Right forelimb (tissue), 1 donor: ENCODE data around the gene INTS4.
"Not testable (repeated sequence)": the region's sequence is repeated elsewhere in the genome, so short reads cannot be mapped to it uniquely, and the experiment has no call there.

ENCODE experiments used
- DNase-seq: peaks from one replicate; pipeline ENCODE4 v3.0.0-alpha.2; 2018

Gene INTS4

DNA sequence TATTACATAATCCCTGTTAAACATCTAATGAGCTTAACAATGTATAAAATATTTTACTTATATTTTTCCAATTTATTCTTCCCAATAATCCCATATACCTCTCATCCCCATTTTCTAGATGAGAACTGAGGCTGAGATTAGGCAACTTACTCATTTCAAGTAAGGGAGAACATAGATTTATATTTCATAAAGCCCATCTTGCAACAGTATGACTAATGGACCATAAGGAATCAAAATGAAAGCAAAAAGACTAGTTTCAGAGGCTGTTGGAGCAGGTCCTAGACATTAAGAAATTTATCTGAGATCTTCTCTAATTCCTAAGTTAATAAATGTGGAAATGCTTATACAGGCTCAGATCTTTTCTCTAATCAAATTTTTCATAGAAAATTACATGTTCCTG, 52.0 kb downstream of the INTS4 start:
- DNase-seq = not testable (repeated sequence)

DNA sequence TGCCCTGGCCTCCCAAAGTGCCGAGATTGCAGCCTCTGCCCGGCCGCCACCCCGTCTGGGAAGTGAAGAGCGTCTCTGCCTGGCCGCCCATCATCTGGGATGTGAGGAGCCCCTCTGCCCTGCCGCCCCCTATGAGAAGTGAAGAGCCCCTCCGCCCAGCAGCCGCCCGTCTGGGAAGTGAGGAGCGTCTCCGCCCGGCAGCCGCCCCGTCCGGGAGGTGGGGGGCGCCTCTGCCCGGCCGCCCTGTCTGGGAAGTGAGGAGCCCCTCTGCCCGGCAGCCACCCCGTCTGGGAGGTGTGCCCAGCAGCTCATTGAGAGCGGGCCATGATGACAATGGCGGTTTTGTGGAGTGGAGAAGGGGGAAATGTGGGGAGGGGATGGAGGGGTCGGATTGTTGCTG, 60.9 kb downstream of the INTS4 start:
- not testable (repeated sequence) for DNase-seq

DNA sequence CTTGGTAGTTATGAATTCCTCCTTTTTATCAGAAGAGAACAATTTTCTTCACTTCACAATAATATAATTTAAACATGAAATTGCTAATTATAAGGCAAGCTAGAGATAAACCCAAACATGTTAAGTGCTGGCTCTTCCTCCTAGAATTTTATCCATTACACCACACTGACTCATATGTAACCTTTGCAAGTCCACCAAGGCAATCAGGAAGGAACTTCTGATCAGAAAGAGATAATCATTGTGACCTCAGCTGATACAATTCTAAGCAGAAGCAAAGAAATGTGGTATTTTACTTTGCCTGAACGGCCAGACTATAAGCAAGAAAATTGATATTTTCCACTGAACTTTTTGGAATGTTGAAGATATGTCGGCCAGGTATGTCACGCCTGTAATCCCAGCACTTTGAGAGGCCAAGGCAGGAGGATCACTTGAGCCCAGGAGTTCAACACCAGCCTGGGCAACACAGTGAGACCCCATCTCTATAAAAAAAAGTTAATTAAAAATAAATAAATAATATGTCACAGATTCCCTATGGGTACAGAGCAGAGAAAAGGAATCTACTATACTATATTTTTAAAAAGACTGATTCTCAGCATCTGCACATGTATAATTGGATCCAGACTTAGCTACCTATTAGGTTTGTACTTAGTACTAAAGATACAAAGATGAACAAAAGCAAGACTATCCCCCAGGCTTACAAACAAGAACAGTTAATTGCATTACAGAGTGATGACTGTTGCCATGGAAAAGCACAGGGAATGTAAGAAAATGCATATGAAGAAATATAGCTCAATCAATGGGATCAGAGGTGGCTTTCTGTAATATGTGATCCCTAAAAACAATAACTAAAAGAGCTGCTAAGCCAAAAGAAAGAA, 63.9 kb downstream of the INTS4 start:
- not testable (repeated sequence) for DNase-seq

DNA sequence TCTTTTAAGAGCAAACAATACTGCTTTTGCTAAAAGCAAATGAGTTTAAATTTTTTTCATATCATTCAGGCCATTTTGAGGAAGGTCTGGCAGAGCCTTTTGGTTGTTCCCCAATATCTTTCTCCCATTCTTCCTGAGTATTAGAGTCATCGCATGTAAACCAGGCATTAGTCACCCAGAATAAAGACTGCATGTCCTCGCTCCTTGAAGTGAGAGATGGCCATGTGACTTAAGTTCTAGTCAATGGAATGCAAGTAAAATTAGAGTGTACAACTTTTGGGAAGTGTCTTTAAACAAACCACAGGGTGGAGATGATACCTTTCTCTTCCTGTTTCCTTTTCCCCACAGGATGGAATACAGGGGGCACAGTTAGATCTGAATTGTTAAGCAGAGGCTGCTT, 76.8 kb downstream of the INTS4 start:
- DNase-seq = not testable (repeated sequence)

DNA sequence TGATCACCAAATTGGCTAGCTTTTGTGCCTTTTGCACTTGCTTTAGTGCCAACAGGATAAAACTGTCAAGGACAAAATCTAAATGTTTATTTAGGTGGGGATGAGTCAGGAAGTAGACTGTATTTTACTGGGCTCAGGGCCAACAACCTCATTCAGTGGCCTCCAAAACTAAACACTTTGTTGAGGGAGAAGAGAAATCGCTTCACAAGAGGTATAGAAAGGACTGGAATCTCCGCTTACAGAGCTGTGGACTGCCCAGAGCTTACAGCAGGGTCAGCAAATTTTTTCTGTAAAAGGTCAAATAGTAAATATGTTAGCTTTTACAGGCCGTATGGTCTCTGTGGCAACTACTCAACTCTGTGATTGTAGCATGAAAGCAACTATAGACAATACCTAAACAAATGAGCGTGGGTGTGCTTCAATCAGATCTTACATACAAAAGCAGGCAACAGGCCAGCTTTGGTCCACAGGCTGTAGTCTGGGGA, 80.1 kb downstream of the INTS4 start:
- DNase-seq = not testable (repeated sequence)

DNA sequence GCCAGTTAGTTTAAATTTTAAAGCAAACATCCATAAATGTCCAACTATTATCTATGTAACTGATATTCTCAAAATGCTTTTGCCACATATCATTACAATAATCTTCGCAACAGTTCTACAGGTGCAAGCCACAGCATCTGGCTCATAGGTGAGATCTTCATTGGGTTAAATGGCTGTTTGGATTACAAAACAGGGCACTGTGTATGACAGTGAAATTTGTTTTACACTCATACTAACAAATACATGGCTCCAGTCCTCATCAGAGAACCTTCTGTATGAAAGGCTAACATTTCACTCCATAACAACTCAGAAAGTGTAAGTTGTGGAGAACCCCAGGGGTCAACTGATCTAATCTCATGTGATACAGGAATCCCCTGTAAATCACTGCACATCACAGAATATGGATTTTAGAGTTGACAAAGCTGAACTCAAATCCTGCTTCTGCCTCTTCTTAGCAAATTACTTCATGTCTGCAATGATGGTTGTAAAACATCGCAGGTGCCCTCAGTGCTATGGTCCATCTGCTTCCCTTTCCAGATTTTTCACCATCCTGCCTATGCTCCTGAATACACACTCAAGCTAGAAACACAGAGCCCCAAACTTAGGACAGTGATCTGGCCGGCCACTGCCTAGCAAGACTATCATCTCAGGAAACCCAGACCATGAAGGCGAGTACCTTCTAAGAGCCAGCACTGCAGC, 80.7 kb downstream of the INTS4 start:
- DNase-seq = not testable (repeated sequence)

DNA sequence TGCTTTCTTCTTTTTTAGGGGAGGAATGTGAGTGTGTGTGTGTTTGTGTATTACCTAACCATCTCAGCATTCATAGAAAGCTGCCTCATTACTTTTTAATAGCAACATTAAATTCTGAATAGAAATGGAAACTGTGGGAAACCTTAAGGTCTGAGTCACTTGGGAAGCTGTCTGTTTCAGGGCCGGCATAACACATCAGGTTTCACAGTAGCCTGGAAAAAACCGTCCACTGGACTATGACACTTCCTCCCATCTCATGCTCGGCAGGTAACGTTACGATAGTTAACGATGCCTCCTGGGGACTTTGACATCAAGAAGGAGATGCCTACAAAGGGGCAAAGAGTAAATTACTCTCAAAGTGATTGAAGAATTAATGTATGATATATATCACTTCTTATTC, 83.6 kb downstream of the INTS4 start:
- DNase-seq = not testable (repeated sequence)

DNA sequence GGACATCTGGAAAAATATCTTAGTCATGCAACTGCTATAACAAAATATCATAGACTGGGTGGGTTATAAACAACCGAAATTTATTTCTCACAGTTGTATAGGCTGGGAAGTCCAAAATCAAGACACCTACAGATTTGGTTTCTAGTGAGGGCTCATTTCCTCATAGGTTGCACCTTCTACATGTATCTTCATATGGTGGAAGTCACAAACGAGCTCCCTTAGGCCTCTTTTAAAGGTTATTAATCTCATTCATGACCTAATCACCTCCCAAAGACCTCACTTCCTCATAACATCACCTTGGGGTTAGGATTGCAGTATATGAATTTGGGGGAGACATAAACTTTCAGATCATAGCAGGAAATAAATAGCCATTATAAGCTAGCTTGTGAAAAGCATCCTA, 85.2 kb downstream of the INTS4 start:
- DNase-seq = no peak

DNA sequence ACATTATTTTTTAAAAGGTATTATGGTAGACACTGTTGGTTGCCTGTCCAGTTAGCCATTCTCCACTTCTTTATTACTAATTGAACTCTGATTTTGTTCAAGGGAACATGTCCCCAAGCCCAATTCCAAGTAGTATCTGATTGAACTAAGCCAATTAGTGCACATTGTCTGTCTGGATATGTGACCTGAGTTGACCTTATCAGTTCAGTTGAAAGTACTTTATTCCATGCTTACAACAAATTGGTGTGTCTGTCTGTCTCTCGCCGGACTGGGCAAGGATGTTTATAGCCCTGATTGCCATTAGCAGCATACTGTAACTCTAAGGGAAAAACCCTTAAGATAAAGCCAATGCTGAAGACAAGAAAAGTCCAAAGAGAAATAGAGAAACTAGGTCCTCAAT, 85.6 kb downstream of the INTS4 start:
- DNase-seq = no peak

DNA sequence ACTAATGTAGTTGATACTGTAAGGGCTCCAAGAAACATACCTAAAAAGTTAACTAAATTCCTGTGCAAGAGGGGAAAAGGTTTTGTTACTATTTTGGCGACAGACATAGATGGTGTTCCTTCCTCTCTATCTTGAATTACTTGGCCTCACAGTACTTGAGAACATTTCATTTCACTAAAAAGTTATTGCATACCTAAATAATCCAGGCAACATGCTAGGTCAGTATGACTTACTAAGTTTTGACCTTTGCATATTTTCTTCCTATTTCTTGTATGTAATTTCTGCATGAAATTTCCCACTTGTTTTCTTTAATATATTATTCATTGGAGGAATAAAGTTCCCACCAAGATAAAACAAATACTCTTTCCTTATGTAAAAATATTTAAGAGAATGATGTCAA, 99.5 kb downstream of the INTS4 start:
- DNase-seq = not testable (repeated sequence)

DNA sequence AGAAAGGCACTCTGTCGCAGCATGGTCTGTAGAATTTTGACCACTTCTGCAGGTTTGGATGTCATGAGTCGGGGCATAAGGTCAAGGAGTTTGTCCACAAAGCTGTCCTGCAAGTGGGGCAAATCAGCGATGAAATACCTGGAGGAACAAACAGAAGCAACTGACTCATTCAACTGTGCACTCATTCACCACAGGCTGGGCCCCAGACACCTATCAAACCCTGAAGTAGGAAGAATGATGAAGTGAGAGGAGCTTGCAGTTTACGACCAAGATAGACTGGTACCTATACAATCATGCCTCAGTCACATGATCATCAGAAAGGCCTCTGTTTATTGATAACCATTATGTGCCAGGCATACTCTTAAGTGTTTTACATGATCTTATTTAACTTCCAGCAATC, 102.8 kb downstream of the INTS4 start:
- DNase-seq = not testable (repeated sequence)

DNA sequence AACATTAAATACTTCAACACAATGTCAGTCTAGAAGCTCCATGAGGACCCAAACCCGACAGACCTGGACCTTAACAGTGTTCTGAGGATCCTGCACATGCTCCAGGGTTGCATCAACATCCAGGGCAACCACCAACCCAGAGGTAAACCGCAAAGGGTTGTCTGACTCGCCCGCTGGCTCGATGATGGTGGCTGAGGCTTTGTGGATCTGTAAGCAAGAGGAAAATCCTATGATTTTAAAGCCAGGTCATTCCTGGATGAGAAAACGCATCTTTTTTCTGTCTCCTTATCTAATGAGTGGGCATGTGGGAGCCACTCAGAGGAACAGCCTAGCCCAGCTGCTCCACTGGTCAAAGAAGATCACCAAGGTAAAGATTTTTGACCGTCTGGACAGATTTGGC, 103.2 kb downstream of the INTS4 start:
- not testable (repeated sequence) for DNase-seq

DNA sequence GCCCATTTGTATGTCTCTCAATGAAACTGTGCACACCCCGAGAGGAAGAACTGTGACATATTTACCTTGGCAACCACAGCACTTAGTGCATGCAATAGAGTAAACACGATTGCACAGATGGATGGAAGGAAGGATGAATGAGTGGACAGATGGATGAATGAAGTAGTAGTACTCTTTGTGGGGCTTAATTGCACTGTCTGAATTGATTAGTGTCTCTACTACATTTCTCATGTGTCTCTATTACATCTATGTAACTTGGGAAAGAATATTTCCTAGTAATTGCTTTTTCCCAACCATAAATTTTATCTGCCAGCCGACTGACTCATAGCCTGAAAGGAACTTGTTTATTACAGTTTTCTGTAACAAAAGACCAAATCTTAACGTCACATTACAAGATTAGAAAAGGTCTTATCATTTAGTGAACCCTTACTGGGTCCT, 103.8 kb downstream of the INTS4 start:
- DNase-seq = not testable (repeated sequence)

DNA sequence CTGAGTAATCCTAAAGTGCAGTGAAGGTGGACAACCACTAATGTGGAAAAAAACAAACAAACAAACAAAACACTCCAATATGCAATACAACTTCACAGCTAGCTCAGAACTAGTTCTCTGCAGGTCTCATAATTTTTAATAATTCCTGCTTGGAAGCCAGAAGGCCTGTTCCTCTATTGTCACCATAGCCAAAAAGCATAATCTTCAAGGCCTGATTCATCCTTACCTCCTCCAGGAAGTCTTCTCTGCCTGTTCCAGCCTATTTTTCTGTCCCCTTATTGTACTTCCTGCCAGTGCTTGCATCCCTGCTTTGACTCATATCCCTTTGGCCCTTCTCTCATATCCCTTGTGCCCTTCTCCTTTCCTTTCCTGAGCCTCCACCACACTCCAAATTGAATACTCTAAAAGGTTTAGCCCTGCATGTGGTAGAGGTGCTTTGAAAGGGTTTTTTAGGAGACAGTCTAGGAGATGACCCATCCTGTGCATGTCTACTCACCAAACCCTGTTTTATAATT, 104.3 kb downstream of the INTS4 start:
- not testable (repeated sequence) for DNase-seq

DNA sequence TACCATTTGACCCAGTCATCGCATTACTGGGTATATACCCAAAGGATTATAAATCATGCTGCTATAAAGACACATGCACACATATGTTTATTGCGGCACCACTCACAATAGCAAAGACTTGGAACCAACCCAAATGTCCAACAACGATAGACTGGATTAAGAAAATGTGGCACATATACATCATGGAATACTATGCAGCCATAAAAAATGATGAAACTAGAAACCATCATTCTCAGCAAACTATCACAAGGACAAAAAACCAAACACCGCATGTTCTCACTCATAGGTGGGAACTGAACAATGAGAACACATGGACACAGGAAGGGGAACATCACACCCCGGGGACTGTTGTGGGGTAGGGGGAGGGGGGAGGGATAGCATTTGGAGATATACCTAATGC, 105.4 kb downstream of the INTS4 start:
- DNase-seq = not testable (repeated sequence)

DNA sequence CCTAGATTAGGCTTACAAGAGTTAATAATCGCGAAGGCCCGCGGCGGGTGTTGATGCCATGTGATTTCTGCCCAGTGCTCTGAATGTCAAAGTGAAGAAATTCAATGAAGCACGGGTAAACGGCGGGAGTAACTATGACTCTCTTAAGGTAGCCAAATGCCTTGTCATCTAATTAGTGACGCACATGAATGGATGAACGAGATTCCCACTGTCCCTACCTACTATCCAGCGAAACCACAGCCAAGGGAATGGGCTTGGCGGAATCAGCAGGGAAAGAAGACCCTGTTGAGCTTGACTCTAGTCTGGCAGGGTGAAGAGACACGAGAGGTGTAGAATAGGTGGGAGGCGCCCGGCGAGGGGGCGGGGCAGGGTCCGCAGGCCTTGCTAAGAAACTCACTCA, 108.1 kb downstream of the INTS4 start:
- DNase-seq = no peak

DNA sequence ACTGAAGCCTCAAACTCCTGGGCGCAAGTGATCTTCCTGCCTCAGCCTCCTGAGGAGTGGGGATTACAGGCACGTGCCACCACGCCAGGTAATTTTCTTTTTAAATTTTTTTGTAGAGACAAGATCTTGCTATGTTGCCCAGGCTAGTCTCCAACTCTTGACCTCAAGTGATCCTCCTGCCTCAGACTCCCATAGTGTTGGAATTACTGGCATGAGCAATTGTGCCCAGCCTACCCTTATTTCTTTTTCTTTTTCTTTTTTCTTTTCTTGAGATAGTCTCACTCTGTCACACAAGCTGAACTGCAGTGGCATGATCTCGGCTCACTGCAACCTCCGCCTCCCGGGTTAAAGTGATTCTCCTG, 109.7 kb downstream of the INTS4 start:
- DNase-seq = no peak

DNA sequence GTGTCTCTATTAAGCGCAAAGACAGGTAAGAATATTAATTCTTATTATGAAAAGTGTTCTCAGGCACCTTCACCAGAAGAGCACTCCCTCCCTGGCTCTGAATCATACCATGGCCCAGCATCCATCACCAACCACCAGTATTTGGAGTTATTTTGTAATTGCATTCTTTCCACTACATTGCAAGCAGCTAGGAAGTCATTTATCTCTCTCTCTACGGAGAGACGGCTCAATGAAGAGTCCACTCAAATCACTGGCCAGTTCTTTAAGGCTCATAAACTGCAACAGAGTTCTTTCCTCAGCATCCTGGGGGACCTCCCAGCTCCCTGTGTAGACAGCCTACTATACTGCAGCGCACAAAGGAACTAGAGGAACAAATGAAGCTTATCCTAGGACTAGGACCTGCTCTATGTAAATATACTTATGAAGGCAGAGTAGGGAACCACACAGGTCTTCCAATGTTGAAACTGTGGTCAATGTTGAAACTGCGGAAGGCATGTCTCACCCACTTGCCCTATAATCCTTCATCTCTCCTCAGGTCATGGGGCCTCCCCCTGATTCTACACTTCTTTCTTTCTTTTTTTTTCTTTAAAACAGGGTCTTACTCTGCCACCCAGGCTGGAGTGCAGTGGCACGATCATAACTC, 110.2 kb downstream of the INTS4 start:
- DNase-seq = no peak

DNA sequence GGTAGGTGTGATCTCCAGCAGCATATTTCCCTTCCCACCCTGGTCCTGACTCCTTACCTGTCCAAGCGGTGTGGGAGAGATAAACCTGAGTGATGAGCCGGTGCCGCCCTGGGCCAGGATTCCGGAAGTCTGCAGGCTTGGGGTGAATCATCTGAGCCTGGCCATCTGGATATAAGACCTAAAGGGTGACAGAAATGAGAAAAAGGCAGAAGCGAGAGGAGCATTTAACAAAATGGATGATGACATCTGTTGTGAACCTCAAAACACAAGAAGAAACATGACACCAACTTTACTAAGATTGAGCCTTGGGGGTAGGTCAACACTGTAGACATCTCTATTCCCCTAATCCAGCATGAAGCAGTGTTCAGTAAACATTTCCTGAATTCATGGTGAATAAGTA, 110.7 kb downstream of the INTS4 start:
- DNase-seq = no peak

DNA sequence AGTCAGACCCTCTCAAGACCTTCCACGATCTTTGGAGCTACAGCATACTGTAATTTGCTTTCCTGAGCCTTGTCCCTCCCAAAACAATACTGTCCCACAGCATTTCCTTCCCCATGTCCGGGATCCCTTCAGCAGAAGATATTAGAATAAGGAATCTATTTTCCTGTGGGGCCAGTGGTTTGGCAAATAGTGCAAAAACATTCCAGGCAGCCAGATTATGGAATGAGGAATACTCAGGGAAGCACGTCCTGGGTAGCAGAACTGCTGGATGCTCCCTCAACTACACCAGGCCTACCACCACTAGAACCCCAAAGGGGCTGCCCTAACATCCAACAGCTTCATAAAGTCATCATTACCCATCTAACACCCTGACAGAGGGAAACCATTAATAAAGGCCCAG, 112.1 kb downstream of the INTS4 start:
- DNase-seq = no peak

DNA sequence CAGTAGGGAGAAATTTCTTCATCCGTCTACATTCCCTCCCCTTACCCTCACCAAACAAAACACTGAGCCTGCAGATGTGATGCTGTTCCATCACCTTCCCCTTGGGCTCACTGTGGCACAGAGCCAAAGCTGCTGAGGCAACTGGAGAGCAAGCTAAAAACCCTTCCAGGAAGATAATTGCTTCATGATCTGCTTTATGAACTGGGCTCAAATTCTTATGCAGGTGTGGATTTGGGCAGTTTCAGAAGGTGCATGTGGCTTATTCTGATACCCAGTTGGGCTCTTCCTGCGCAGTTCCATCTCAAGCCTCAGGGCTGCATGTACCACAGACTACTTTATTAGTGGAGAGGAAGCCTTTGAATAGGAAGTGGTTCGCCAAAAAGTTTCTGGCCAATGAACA, 115.2 kb downstream of the INTS4 start:
- no peak for DNase-seq

DNA sequence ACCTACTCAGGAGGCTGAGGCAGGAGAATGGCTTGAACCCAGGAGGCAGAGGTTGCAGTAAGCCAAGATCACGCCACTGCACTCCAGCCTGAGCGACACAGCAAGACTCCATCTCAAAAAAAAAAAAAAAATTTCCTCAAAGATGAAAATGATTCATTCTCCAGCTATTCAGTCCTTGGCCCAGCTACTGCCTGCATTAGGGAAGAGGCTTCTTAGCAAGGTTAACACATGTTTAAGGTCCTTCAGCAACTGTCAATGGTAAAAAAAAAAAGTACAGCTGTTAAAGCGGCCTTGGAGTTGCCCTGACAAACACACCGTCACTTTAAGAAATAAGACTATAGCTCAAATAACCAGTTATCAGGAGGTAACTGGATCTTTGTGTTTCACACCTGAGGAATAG, 116.2 kb downstream of the INTS4 start:
- DNase-seq = not testable (repeated sequence)

DNA sequence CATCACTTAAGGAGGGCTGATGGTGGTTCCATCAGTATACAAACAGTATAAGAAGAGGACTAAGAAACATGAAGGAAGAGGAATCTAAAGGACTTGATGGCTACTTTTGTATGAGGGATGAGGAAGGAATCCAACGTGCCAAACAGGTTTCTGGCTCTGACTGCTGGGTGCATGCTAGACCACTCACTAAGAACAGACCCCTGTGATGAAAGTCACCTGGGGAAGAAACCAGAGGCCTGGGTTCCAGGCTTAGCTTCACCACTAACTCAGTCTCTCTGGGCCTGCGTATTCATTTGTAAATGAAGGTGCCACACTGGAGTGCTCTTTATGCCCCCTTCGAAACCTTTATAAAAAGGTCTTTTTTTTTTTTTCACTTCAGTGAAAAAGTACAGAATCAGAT, 118.4 kb downstream of the INTS4 start:
- no peak for DNase-seq
